Thyroid gland (tissue), 4 donors: Measurements from ENCODE around the gene PRRT2.

Source experiments
- POLR2A ChIP-seq, 2 donors: fragments of 450-650 bp; IDR thresholded peaks; one replicate each; pipeline ENCODE4 v1.6.1; 2017; ENCODE audit warnings: antibody characterized with exemption in 2 of 2, mild to moderate bottlenecking in 2 of 2, moderate library complexity in 1 of 2
- TF ChIP-seq, protein P1 (sequence below), 6 experiments: fragments of 200-600 bp in 3 of 6; fragments of 450-650 bp in 3 of 6; sonication (generic) in 3 of 6; IDR thresholded peaks; one replicate each; pipeline ENCODE4 v1.5.1; 2016 to 2019; ENCODE audit warnings: antibody characterized with exemption in 6 of 6, mild to moderate bottlenecking in 2 of 6, inconsistent platforms in 1 of 6, moderate library complexity in 1 of 6

DNA sequence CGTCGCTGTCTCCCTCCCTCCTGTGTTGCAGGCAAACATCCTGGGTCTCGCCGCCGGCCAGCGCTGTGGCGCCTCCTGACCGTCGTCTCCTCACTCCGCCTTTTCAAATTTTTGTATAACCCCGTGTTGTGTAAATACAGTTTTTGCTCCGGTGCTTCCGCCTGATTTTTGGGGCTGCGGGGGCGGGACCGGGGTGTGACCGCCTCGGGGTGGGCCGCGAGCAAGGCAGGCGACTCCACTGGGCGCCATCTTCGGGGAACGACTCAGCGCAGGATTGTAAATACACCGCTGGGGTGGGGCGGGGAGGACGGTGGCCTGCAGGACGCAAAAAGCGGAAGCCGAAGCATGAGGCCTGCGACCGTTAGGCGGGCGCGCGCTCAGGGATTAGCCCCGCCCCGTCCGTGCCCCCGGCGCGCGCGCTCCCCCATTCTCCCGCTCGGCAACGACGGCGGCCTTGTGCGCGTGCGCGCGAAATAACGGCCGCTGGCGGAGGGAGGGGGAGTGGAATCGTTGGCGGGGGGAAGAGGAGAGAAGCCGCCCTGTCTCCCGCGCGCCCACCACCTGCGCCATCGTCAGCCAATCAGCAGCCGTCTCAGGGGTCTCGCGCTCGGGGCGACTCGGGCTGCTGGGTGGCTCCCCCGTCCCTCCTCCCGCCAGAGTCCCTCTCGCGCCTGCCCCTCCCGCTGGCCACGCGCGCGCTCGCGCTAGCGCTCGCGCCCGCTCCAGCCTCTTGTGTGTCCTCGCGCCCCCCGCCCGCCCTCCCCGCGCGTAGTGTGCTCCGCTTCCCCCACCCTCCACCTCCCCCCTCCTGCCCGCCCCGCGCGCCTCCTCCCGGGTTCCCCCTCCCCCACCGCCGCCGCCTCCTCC lies 6.5 kb upstream of the PRRT2 start:
- TF ChIP-seq, protein P1, sequence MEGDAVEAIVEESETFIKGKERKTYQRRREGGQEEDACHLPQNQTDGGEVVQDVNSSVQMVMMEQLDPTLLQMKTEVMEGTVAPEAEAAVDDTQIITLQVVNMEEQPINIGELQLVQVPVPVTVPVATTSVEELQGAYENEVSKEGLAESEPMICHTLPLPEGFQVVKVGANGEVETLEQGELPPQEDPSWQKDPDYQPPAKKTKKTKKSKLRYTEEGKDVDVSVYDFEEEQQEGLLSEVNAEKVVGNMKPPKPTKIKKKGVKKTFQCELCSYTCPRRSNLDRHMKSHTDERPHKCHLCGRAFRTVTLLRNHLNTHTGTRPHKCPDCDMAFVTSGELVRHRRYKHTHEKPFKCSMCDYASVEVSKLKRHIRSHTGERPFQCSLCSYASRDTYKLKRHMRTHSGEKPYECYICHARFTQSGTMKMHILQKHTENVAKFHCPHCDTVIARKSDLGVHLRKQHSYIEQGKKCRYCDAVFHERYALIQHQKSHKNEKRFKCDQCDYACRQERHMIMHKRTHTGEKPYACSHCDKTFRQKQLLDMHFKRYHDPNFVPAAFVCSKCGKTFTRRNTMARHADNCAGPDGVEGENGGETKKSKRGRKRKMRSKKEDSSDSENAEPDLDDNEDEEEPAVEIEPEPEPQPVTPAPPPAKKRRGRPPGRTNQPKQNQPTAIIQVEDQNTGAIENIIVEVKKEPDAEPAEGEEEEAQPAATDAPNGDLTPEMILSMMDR (IDR thresholded peaks at IDR 0.05): peak in 1 of 6 experiments; percentile 5
- TF ChIP-seq POLR2A (IDR thresholded peaks at IDR 0.05): peak in 1 of 2 donors; percentile 88
